ENCODE results near the gene DLD.

Gene DLD

GRCh38 chr7:107850643-107851042 lies 40.3 kb upstream of the DLD start:
- no peaks in the 10 kb centered on the region for H3K79me2 ChIP-seq (ENCODE audit: insufficient read depth, low read length)
- no peaks in the 10 kb centered on the region for H3K27me3 ChIP-seq (ENCODE audit: insufficient read depth, low read length, poor library complexity)
- H3K4me2 ChIP-seq (ENCODE audit: insufficient read depth, low read length): no peak overlapping the region
- ATAC-seq (ENCODE audit: insufficient read depth, low read depth) (no peak), DNase-seq (no peak)
- H3K36me3 ChIP-seq (ENCODE audit: insufficient read depth, low read length): no peaks in the 10 kb centered on the region
- no peak overlapping the region for H3K27ac ChIP-seq (ENCODE audit: low read length)
- no peaks in the 10 kb centered on the region for H3K9me3 ChIP-seq (ENCODE audit: insufficient read depth, low read length, severe bottlenecking)
- no peak overlapping the region for H2AFZ ChIP-seq (ENCODE audit: low read depth, low read length)
- no peak overlapping the region for H3K4me3 ChIP-seq (ENCODE audit: low read depth in 1 of 2, low read length in 2 of 2)
- H3K4me1 ChIP-seq (ENCODE audit: insufficient read depth, low read length): no peaks in the 10 kb centered on the region
- H3K9ac ChIP-seq (ENCODE audit: low read depth, low read length): no peak overlapping the region
- H4K20me1 ChIP-seq (ENCODE audit: insufficient read depth, low read length): no peaks in the 10 kb centered on the region
- TF ChIP-seq CTCF (IDR thresholded peaks at IDR 0.05; ENCODE audit: borderline replicate concordance, extremely low read depth, low read length, poor library complexity, severe bottlenecking): no peak
- no peak for TF ChIP-seq EZH2 (IDR thresholded peaks at IDR 0.05; ENCODE audit: borderline replicate concordance, low read depth, low read length, severe bottlenecking)

GRCh38 chr7:107854454-107854853 lies 36.5 kb upstream of the DLD start:
- H3K9ac ChIP-seq (ENCODE audit: low read depth, low read length): no peak overlapping the region
- DNase-seq (no peak), ATAC-seq (ENCODE audit: insufficient read depth, low read depth) (no peak)
- no peaks in the 10 kb centered on the region for H3K9me3 ChIP-seq (ENCODE audit: insufficient read depth, low read length, severe bottlenecking)
- H3K36me3 ChIP-seq (ENCODE audit: insufficient read depth, low read length): no peaks in the 10 kb centered on the region
- no peak overlapping the region for H3K4me3 ChIP-seq (ENCODE audit: low read depth in 1 of 2, low read length in 2 of 2)
- no peaks in the 10 kb centered on the region for H3K79me2 ChIP-seq (ENCODE audit: insufficient read depth, low read length)
- TF ChIP-seq EZH2 (IDR thresholded peaks at IDR 0.05; ENCODE audit: borderline replicate concordance, low read depth, low read length, severe bottlenecking) (no peak), CTCF (IDR thresholded peaks at IDR 0.05; ENCODE audit: borderline replicate concordance, extremely low read depth, low read length, poor library complexity, severe bottlenecking) (no peak)
- H3K4me1 ChIP-seq (ENCODE audit: insufficient read depth, low read length): peaks cover 7% of the 10 kb centered on the region; the same call in 1 of the 2 replicates
- no peaks in the 10 kb centered on the region for H3K27me3 ChIP-seq (ENCODE audit: insufficient read depth, low read length, poor library complexity)
- H3K4me2 ChIP-seq (ENCODE audit: insufficient read depth, low read length): no peak overlapping the region
- H4K20me1 ChIP-seq (ENCODE audit: insufficient read depth, low read length): no peaks in the 10 kb centered on the region
- H3K27ac ChIP-seq (ENCODE audit: low read length): no peak overlapping the region
- no peak overlapping the region for H2AFZ ChIP-seq (ENCODE audit: low read depth, low read length)

- DNase-seq (no peak), ATAC-seq (ENCODE audit: insufficient read depth, low read depth) (no peak)
- no peak overlapping the region for H3K9ac ChIP-seq (ENCODE audit: low read depth, low read length)
- TF ChIP-seq CTCF (IDR thresholded peaks at IDR 0.05; ENCODE audit: borderline replicate concordance, extremely low read depth, low read length, poor library complexity, severe bottlenecking) (no peak), EZH2 (IDR thresholded peaks at IDR 0.05; ENCODE audit: borderline replicate concordance, low read depth, low read length, severe bottlenecking) (no peak)
- H4K20me1 ChIP-seq (ENCODE audit: insufficient read depth, low read length): no peaks in the 10 kb centered on the region
- H3K27me3 ChIP-seq (ENCODE audit: insufficient read depth, low read length, poor library complexity): no peaks in the 10 kb centered on the region
- no peaks in the 10 kb centered on the region for H3K36me3 ChIP-seq (ENCODE audit: insufficient read depth, low read length)
- H3K4me2 ChIP-seq (ENCODE audit: insufficient read depth, low read length): no peak overlapping the region
- H3K27ac ChIP-seq (ENCODE audit: low read length): no peak overlapping the region
- H2AFZ ChIP-seq (ENCODE audit: low read depth, low read length): no peak overlapping the region
- no peaks in the 10 kb centered on the region for H3K9me3 ChIP-seq (ENCODE audit: insufficient read depth, low read length, severe bottlenecking)
- H3K79me2 ChIP-seq (ENCODE audit: insufficient read depth, low read length): no peaks in the 10 kb centered on the region
- H3K4me3 ChIP-seq (ENCODE audit: low read depth in 1 of 2, low read length in 2 of 2): no peak overlapping the region
- H3K4me1 ChIP-seq (ENCODE audit: insufficient read depth, low read length): peaks cover 7% of the 10 kb centered on the region; the same call in 1 of the 2 replicates
Observed at GRCh38 chr7:107854989-107855388, 36.0 kb upstream of the DLD start.

Data from DND-41 (cell line).